ENCODE data around the gene IL22RA1.

Gene IL22RA1

GRCh38 chr1:24111996-24112779, 30.8 kb downstream of the IL22RA1 start, which contains the start of gene MYOM3:
MYOM3 (minus strand) TSS chr1:24112135; CDS start chr1:24108636, 3,499 bp downstream.
- DNase-seq (ENCODE audit: low read depth), result peak; percentile 38

GRCh38 chr1:24111262-24111995, 31.5 kb downstream of the IL22RA1 start:
- DNase-seq (ENCODE audit: low read depth), result no peak

- DNase-seq (ENCODE audit: low read depth), result no peak
Observed at GRCh38 chr1:24110642-24111261, 32.2 kb downstream of the IL22RA1 start.

- DNase-seq (ENCODE audit: low read depth), result no peak
Observed at GRCh38 chr1:24109686-24110475, 33.1 kb downstream of the IL22RA1 start.

- DNase-seq (ENCODE audit: low read depth), result no peak
Observed at GRCh38 chr1:24109166-24109483, 33.8 kb downstream of the IL22RA1 start.

GRCh38 chr1:24108334-24109165, 34.4 kb downstream of the IL22RA1 start:
- DNase-seq (ENCODE audit: low read depth), result no peak

GRCh38 chr1:24107462-24108138, 35.3 kb downstream of the IL22RA1 start:
- no peak for DNase-seq (ENCODE audit: low read depth)

GRCh38 chr1:24105368-24106160, 37.4 kb downstream of the IL22RA1 start:
- DNase-seq (ENCODE audit: low read depth), result no peak

GRCh38 chr1:24104854-24105253, 38.1 kb downstream of the IL22RA1 start:
- no peak for DNase-seq (ENCODE audit: low read depth)

GRCh38 chr1:24103879-24104278, 39.1 kb downstream of the IL22RA1 start:
- DNase-seq (ENCODE audit: low read depth), result no peak

GRCh38 chr1:24103408-24103807, 39.5 kb downstream of the IL22RA1 start:
- DNase-seq (ENCODE audit: low read depth), result no peak

- DNase-seq (ENCODE audit: low read depth), result no peak
Observed at GRCh38 chr1:24102961-24103360, 40.0 kb downstream of the IL22RA1 start.

- no peak for DNase-seq (ENCODE audit: low read depth)
Observed at GRCh38 chr1:24101796-24102586, 40.9 kb downstream of the IL22RA1 start.

GRCh38 chr1:24100945-24101737, 41.8 kb downstream of the IL22RA1 start:
- DNase-seq (ENCODE audit: low read depth), result no peak

- DNase-seq (ENCODE audit: low read depth), result no peak
Observed at GRCh38 chr1:24098943-24099638, 43.8 kb downstream of the IL22RA1 start.

GRCh38 chr1:24098102-24098501, 44.8 kb downstream of the IL22RA1 start:
- DNase-seq (ENCODE audit: low read depth), result no peak

- DNase-seq (ENCODE audit: low read depth), result no peak
Observed at GRCh38 chr1:24097663-24098062, 45.3 kb downstream of the IL22RA1 start.

GRCh38 chr1:24096739-24097103, 46.2 kb downstream of the IL22RA1 start:
- no peak for DNase-seq (ENCODE audit: low read depth)
